Vagina (tissue), 2 donors: ENCODE data around the gene TMEM255B. TPM values are rescaled to one million over a fixed set of nuclear protein-coding genes. Genes with fewer than 3 reads are reported as not detected.
"Not testable (repeated sequence)": the region's sequence is repeated elsewhere in the genome, so short reads cannot be mapped to it uniquely, and the experiment has no call there.

Experiments
- DNase-seq, 2 donors: peaks; one replicate each; pipeline ENCODE4 v3.0.0-alpha.2; 2017; ENCODE audit errors: extremely low spot score in 2 of 2
- H3K27ac ChIP-seq: fragments of 200-600 bp; sonication (generic); one replicate; pipeline ENCODE4 v1.5.1; 2019
- H3K27me3 ChIP-seq: fragments of 200-600 bp; sonication (generic); one replicate; pipeline ENCODE4 v1.5.1; 2019
- H3K36me3 ChIP-seq, 2 donors: fragments of 200-600 bp; sonication (generic); one replicate each; pipeline ENCODE4 v1.5.1; 2017 to 2019
- H3K4me1 ChIP-seq: fragments of 200-600 bp; sonication (generic); one replicate; pipeline ENCODE4 v1.5.1; 2019
- H3K4me3 ChIP-seq, 2 donors: fragments of 200-600 bp; sonication (generic); 1 replicate in 1 of 2; 2 replicates in 1 of 2; pipeline ENCODE4 v1.5.1; 2016 to 2019
- H3K9me3 ChIP-seq: fragments of 200-600 bp; sonication (generic); one replicate; pipeline ENCODE4 v1.5.1; 2019
- POLR2A ChIP-seq, 2 donors: fragments of 450-650 bp; IDR thresholded peaks; one replicate each; pipeline ENCODE4 v1.6.1; 2017; ENCODE audit warnings: antibody characterized with exemption in 2 of 2, mild to moderate bottlenecking in 2 of 2, moderate library complexity in 2 of 2
- POLR2AphosphoS5 ChIP-seq, 2 donors: sonication (generic); formaldehyde crosslinking; IDR thresholded peaks; one replicate each; pipeline ENCODE4 v1.9.0; 2017; ENCODE audit warnings: antibody characterized with exemption in 2 of 2, mild to moderate bottlenecking in 2 of 2, low read depth in 1 of 2; ENCODE audit not compliant: insufficient read depth in 1 of 2
- intact Hi-C: fragments of 100-400 bp; cut with DNase I; formaldehyde crosslinking; loops from one replicate; pipeline ENCODE4 v1.15.1; 2023
- total RNA-seq: library from RNA; depleted of rRNA; stranded (reverse); fragments of >200 nt; gene quantifications from one replicate; pipeline ENCODE4 v1.2.3, GENCODE V29; 2016
- TF ChIP-seq, protein P1 (sequence below), 3 experiments: fragments of 450-650 bp in 2 of 3; fragments of 200-600 bp in 1 of 3; sonication (generic) in 1 of 3; IDR thresholded peaks; one replicate each; pipeline ENCODE4 v1.5.1; 2017 to 2019; ENCODE audit warnings: antibody characterized with exemption in 3 of 3, mild to moderate bottlenecking in 2 of 3, moderate library complexity in 2 of 3

Gene TMEM255B
- total RNA-seq, 1 donor from 2014 or later: 6.4 TPM

DNA sequence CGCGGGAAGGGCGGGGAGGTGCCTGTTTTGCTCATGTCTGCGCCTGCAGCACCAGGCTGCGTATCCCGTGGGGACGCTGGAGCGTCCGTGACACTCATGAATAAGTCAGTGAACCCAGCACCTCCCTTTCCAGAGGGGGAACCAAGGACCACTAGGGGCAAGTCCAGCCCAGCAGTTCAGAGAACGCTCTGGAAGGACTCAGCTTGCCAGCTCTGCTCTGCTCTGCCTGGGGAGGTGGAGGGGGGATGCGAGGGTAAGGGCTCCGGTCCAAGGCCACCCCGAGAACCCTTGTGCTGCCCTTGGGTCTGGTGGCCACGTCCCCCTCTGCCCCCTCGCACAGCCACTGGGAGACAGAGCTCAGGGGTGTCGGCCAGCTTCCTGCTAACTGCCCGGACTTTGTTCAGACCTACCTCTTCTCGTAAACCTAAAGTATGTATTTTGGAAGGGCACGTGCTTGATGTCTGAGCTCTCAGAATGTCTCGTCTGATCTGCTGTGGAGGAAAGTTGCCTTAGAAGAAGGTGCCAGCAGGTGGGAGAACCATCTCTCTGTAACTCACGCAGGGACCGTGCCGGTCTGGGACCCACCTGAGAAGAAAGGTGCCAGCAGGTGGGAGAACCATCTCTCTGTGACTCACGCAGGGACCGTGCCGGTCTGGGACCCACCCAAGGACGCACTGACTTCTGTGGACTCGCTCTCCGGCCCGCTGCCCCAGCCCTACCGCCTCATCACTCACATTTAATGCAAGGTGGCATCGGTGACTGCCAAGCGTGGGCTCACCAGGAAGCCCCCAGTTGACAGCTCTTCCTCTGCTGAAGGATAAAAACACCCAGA is 34.1 kb downstream of the TMEM255B start:
- Histone ChIP-seq H3K4me3 (no peak overlapping the region), H3K27me3 (no peaks in the 10 kb centered on the region), H3K36me3 (no peaks in the 10 kb centered on the region), H3K27ac (no peak overlapping the region), H3K9me3 (no peaks in the 10 kb centered on the region), H3K4me1 (no peaks in the 10 kb centered on the region)
- intact Hi-C loops: no loop called here
- TF ChIP-seq POLR2A (IDR thresholded peaks at IDR 0.05) (no peak), POLR2AphosphoS5 (IDR thresholded peaks at IDR 0.05; ENCODE audit: insufficient read depth in 1 of 2, low read depth in 1 of 2) (no peak)
- TF ChIP-seq, protein P1, sequence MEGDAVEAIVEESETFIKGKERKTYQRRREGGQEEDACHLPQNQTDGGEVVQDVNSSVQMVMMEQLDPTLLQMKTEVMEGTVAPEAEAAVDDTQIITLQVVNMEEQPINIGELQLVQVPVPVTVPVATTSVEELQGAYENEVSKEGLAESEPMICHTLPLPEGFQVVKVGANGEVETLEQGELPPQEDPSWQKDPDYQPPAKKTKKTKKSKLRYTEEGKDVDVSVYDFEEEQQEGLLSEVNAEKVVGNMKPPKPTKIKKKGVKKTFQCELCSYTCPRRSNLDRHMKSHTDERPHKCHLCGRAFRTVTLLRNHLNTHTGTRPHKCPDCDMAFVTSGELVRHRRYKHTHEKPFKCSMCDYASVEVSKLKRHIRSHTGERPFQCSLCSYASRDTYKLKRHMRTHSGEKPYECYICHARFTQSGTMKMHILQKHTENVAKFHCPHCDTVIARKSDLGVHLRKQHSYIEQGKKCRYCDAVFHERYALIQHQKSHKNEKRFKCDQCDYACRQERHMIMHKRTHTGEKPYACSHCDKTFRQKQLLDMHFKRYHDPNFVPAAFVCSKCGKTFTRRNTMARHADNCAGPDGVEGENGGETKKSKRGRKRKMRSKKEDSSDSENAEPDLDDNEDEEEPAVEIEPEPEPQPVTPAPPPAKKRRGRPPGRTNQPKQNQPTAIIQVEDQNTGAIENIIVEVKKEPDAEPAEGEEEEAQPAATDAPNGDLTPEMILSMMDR (IDR thresholded peaks at IDR 0.05): no peak
- no peak for DNase-seq

GRCh38 chr13:113793718-113794085 is 34.7 kb downstream of the TMEM255B start:
- no peak for DNase-seq
- Histone ChIP-seq H3K4me3 (no peak overlapping the region), H3K36me3 (no peaks in the 10 kb centered on the region), H3K9me3 (no peaks in the 10 kb centered on the region), H3K27ac (no peak overlapping the region), H3K27me3 (no peaks in the 10 kb centered on the region), H3K4me1 (no peaks in the 10 kb centered on the region)
- intact Hi-C loops: no loop called here
- TF ChIP-seq, protein P1 (IDR thresholded peaks at IDR 0.05): no peak
- TF ChIP-seq POLR2A (IDR thresholded peaks at IDR 0.05) (no peak), POLR2AphosphoS5 (IDR thresholded peaks at IDR 0.05; ENCODE audit: insufficient read depth in 1 of 2, low read depth in 1 of 2) (no peak)

GRCh38 chr13:113794086-113794485 is 35.1 kb downstream of the TMEM255B start:
- no peaks in the 10 kb centered on the region for H3K36me3 ChIP-seq
- H3K4me3 ChIP-seq: no peak overlapping the region
- no peak overlapping the region for H3K27ac ChIP-seq
- intact Hi-C loops: no loop called here
- no peaks in the 10 kb centered on the region for H3K9me3 ChIP-seq
- no peak for DNase-seq
- H3K4me1 ChIP-seq: no peaks in the 10 kb centered on the region
- TF ChIP-seq, protein P1 (IDR thresholded peaks at IDR 0.05): no peak
- H3K27me3 ChIP-seq: no peaks in the 10 kb centered on the region

- H3K27me3 ChIP-seq: no peaks in the 10 kb centered on the region
- TF ChIP-seq POLR2AphosphoS5 (IDR thresholded peaks at IDR 0.05; ENCODE audit: insufficient read depth in 1 of 2, low read depth in 1 of 2) (no peak), POLR2A (IDR thresholded peaks at IDR 0.05) (no peak)
- TF ChIP-seq, protein P1 (IDR thresholded peaks at IDR 0.05): no peak
- no peaks in the 10 kb centered on the region for H3K4me1 ChIP-seq
- no peaks in the 10 kb centered on the region for H3K9me3 ChIP-seq
- DNase-seq: no peak
- no peaks in the 10 kb centered on the region for H3K36me3 ChIP-seq
- intact Hi-C loops: no loop called here
- H3K27ac ChIP-seq: no peak overlapping the region
- no peak overlapping the region for H3K4me3 ChIP-seq
These were observed 35.7 kb downstream of the TMEM255B start for GRCh38 chr13:113794764-113795173.

DNA sequence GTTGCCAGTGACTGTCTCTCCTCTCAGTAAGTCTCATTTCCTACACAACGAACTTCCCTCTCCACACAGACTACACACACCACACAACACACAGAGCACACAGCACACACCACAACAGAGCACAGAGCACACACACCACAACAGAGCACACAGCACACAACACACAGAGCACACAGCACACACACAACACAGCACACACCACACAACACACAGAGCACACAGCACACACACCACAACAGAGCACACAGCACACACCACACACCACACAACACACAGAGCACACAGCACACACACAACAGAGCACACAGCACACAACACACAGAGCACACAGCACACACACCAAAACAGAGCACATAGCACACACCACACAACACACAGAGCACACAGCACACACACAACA is 36.3 kb downstream of the TMEM255B start:
- intact Hi-C loops, H3K27me3 ChIP-seq, H3K27ac ChIP-seq, H3K4me3 ChIP-seq, H3K36me3 ChIP-seq, DNase-seq, H3K9me3 ChIP-seq, H3K4me1 ChIP-seq: not testable (repeated sequence)
